HG03108 (cell line): ENCODE results near the gene TEX12.

Experiments
- ATAC-seq: cut with Tn5 transposase; IDR thresholded peaks from one replicate; pipeline ENCODE4 v1.9.1; 2021; ENCODE audit warnings: moderate library complexity; ENCODE audit not compliant: unreplicated experiment

The TEX12 gene

GRCh38 chr11:112210890-112211289, 43.7 kb downstream of the TEX12 start:
- no peak for ATAC-seq

GRCh38 chr11:112211536-112211935, 44.4 kb downstream of the TEX12 start:
- no peak for ATAC-seq

DNA sequence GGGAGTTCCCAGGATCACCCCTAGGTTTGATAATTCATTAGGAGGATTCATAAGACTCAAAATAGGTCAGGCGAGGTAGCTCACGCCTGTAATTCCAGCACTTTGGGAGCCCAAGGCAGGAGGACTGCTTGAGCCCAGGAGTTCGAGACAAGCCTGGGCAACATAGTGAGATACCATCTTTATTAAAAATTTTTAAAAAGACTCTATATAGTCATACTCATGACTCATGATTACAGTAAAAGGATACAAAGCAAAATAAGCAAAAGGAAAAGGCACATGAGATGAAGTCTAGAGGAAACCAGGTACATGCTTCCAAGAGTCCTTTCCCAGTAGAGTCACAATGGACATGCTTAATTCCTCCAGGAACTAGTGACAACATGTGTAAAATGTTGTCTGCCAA, 45.1 kb downstream of the TEX12 start:
- no peak for ATAC-seq

DNA sequence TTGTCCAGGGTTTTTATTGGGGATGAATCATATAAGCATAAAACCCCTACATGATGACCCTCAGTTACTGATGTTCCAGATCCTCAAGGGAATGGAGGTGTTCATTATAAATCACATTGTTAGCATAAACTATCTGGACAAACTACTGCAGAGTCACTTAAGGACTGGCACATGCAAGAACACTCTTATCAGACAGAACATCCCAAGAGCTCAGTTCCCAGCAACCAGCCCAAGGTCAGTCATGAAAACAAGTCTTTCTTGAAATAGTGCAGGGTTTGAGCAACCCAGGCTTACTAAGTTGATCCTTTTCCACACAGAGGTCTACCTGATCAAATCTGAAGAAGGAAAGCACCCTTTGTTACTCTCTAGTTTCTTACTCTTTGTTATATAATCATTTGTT, 45.5 kb downstream of the TEX12 start:
- ATAC-seq = no peak

GRCh38 chr11:112213753-112214152, 46.6 kb downstream of the TEX12 start:
- no peak for ATAC-seq

GRCh38 chr11:112215621-112216020, 48.4 kb downstream of the TEX12 start:
- no peak for ATAC-seq

DNA sequence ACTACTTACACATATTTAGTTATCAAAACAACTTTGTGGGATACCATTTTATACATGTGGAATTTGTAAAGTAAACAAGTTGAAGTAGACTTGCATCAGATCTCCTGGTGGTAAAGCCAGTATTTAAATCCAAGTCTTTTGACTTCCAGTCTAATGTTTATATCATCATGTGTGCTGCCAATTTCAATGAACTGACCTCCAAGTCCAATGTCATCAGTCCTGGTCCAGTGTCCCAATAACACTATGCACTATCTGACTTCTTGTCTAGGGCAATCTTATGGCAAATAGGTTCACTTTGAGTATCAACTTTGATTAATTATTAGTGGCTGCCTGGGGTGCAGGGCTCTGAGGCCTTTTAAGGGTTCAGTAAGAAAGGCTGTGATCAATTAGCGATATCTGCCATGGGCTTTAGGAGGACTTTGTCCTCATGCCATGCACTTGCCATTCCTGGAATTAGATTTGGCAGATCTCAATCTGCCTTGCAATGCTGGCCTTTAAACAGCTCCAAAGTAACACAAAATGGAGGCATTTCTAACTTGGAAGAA, 49.5 kb downstream of the TEX12 start:
- no peak for ATAC-seq

GRCh38 chr11:112219476-112220232, 52.5 kb downstream of the TEX12 start:
- peak; percentile 94 for ATAC-seq

DNA sequence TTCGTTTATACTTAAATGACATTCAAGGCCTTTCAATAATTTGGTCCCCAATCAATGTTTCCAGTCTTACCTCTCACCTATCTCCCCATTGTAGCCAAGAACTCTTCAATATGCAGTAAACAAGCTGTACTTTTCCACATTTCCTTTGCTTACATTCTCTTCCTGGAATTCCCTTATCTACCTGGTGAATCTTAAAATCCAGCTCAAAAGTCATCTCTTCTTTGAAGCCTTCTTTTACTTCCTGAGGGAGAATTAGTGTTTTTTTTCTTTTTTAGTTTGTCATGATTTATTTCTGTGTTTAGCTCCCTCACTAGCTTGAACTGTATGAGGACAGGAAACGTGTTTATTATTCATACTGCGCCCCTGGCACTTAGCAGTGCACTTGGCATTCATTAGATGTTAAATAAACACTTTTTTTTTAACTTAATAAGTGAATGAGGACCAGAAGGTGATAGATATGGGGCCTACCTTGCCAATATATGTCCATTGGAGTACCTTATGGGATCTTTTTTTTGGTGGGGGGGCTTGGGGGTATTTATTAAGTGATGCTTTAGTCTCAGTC, 54.2 kb downstream of the TEX12 start:
- no peak for ATAC-seq
